Esophagus muscularis mucosa (tissue), 4 donors: ENCODE data around the gene DNAH12. TPM values are rescaled to one million over a fixed set of nuclear protein-coding genes. Genes with fewer than 3 reads are reported as not detected.
"Not testable (repeated sequence)": the region's sequence is repeated elsewhere in the genome, so short reads cannot be mapped to it uniquely, and the experiment has no call there.

Source experiments
- DNase-seq: peaks from one replicate; pipeline ENCODE4 v3.0.0-alpha.2; 2017; ENCODE audit errors: extremely low spot score
- H3K27ac ChIP-seq, 4 donors: fragments of 200-600 bp; sonication (generic); replicated peaks in 1 of 4; 1 replicate in 3 of 4; 2 replicates in 1 of 4; pipeline ENCODE4 v1.5.1; 2016 to 2019; ENCODE audit warnings: mild to moderate bottlenecking in 1 of 4
- H3K27me3 ChIP-seq, 4 donors: fragments of 200-600 bp; sonication (generic); one replicate each; pipeline versions ENCODE4 v1.5.1 to v1.6.0; 2016 to 2019
- H3K36me3 ChIP-seq, 4 donors: fragments of 200-600 bp; sonication (generic); one replicate each; pipeline ENCODE4 v1.5.1; 2016 to 2019
- H3K4me1 ChIP-seq, 4 donors: fragments of 200-600 bp; sonication (generic); one replicate each; pipeline ENCODE4 v1.5.1; 2016 to 2019
- H3K4me3 ChIP-seq, 4 donors: fragments of 200-600 bp; sonication (generic); 1 replicate in 2 of 4; 2 replicates in 2 of 4; pipeline ENCODE4 v1.5.1; 2016 to 2019; ENCODE audit warnings: mild to moderate bottlenecking in 4 of 4, moderate library complexity in 1 of 4
- H3K9me3 ChIP-seq, 4 donors: fragments of 200-600 bp; sonication (generic); 1 replicate in 3 of 4; 2 replicates in 1 of 4; pipeline ENCODE4 v1.5.1; 2016 to 2019
- CTCF ChIP-seq, 3 experiments: fragments of 200-600 bp in 2 of 3; fragments of 450-650 bp in 1 of 3; sonication (generic) in 2 of 3; IDR thresholded peaks; one replicate each; pipeline ENCODE4 v1.5.1; 2017 to 2019; ENCODE audit warnings: antibody characterized with exemption in 3 of 3, mild to moderate bottlenecking in 2 of 3, moderate library complexity in 1 of 3
- EP300 ChIP-seq: sonication (generic); formaldehyde crosslinking; IDR thresholded peaks from one replicate; pipeline ENCODE4 v1.6.1; 2017; ENCODE audit warnings: antibody characterized with exemption
- POLR2A ChIP-seq: fragments of 450-650 bp; IDR thresholded peaks from one replicate; pipeline ENCODE4 v1.6.1; 2017; ENCODE audit warnings: antibody characterized with exemption, moderate library complexity, mild to moderate bottlenecking, low read depth
- POLR2AphosphoS5 ChIP-seq, 2 donors: sonication (generic); formaldehyde crosslinking; IDR thresholded peaks; one replicate each; pipeline ENCODE4 v1.6.1; 2017; ENCODE audit warnings: antibody characterized with exemption in 2 of 2
- WGBS: methylation state at CpG from one replicate; pipeline ENCODE4 v1.1.5; 2018; 5-methylcytosine and 5-hydroxymethylcytosine counted together
- intact Hi-C: fragments of 100-400 bp; cut with DNase I; formaldehyde crosslinking; loops from one replicate; pipeline ENCODE4 v1.15.1; 2023
- total RNA-seq, 4 donors: library from RNA; depleted of rRNA; stranded (reverse); fragments of >200 nt; gene quantifications; one replicate each; pipeline versions ENCODE4 v1.1.0 to v1.2.1, GENCODE V29; 2016

Gene DNAH12
- total RNA-seq, 4 donors from 2014 or later, result under 0.01 to 0.39 TPM; not detected in 2

GRCh38 chr3:57383406-57383805 is 160.7 kb downstream of the DNAH12 start:
- intact Hi-C loops, result no loop called here
- no peaks in the 10 kb centered on the region for H3K36me3 ChIP-seq
- DNase-seq, result no peak
- 65% methylated on average over 2 of the region's 2 CpGs for WGBS
- no peak overlapping the region for H3K27ac ChIP-seq
- no peaks in the 10 kb centered on the region for H3K27me3 ChIP-seq
- H3K9me3 ChIP-seq, result no peaks in the 10 kb centered on the region
- no peak overlapping the region for H3K4me3 ChIP-seq
- TF ChIP-seq POLR2AphosphoS5 (IDR thresholded peaks at IDR 0.05), result no peak
- no peak for TF ChIP-seq EP300
- TF ChIP-seq CTCF (IDR thresholded peaks at IDR 0.05), result no peak
- TF ChIP-seq POLR2A, result no peak
- H3K4me1 ChIP-seq, result no peaks in the 10 kb centered on the region

- H3K27ac ChIP-seq, result no peak overlapping the region
- no peaks in the 10 kb centered on the region for H3K36me3 ChIP-seq
- no peak overlapping the region for H3K4me3 ChIP-seq
- no peaks in the 10 kb centered on the region for H3K4me1 ChIP-seq
- no peaks in the 10 kb centered on the region for H3K9me3 ChIP-seq
- intact Hi-C loops, result no loop called here
- DNase-seq, result no peak
- H3K27me3 ChIP-seq, result no peaks in the 10 kb centered on the region
- TF ChIP-seq POLR2AphosphoS5 (IDR thresholded peaks at IDR 0.05) (no peak), POLR2A (no peak), CTCF (IDR thresholded peaks at IDR 0.05) (no peak), EP300 (no peak)
- WGBS, result 57% methylated on average over 2 of the region's 2 CpGs
Observed at GRCh38 chr3:57382933-57383332, 161.2 kb downstream of the DNAH12 start.

- Histone ChIP-seq H3K4me1 (peaks cover 0 to 7% (median 0%) of the 10 kb centered on the region in 4 donors), H3K9me3 (peaks cover 0 to 5% (median 0%) of the 10 kb centered on the region in 4 donors), H3K4me3 (no peak overlapping the region), H3K27ac (no peak overlapping the region), H3K27me3 (no peaks in the 10 kb centered on the region), H3K36me3 (no peaks in the 10 kb centered on the region)
- 24% methylated on average over 1 of the region's 1 CpG for WGBS
- TF ChIP-seq CTCF (IDR thresholded peaks at IDR 0.05), result no peak
- no peak for TF ChIP-seq POLR2AphosphoS5 (IDR thresholded peaks at IDR 0.05)
- TF ChIP-seq POLR2A, result no peak
- no peak for TF ChIP-seq EP300
- intact Hi-C loops, result no loop called here
- DNase-seq, result no peak
Observed at GRCh38 chr3:57370341-57370740, 173.8 kb downstream of the DNAH12 start.

GRCh38 chr3:57365089-57365488 is 179.1 kb downstream of the DNAH12 start:
- H3K27me3 ChIP-seq, H3K9me3 ChIP-seq, H3K4me3 ChIP-seq, intact Hi-C loops, DNase-seq, H3K27ac ChIP-seq, H3K36me3 ChIP-seq, H3K4me1 ChIP-seq: not testable (repeated sequence)
- WGBS, result 88% methylated on average over 2 of the region's 2 CpGs

GRCh38 chr3:57356275-57356674 is 187.9 kb downstream of the DNAH12 start:
- DNase-seq, H3K36me3 ChIP-seq, H3K27me3 ChIP-seq, H3K27ac ChIP-seq, H3K9me3 ChIP-seq, H3K4me1 ChIP-seq, intact Hi-C loops, H3K4me3 ChIP-seq: not testable (repeated sequence)
- WGBS, result 100% methylated on average over 1 of the region's 1 CpG

GRCh38 chr3:57354768-57355167 is 189.4 kb downstream of the DNAH12 start:
- H3K4me3 ChIP-seq, result no peak overlapping the region
- intact Hi-C loops, result no loop called here
- DNase-seq, result no peak
- TF ChIP-seq EP300 (no peak), POLR2AphosphoS5 (IDR thresholded peaks at IDR 0.05) (no peak), CTCF (IDR thresholded peaks at IDR 0.05) (no peak), POLR2A (no peak)
- WGBS, result 63% methylated on average over 1 of the region's 1 CpG
- H3K9me3 ChIP-seq, result no peaks in the 10 kb centered on the region
- H3K27ac ChIP-seq, result no peak overlapping the region
- no peaks in the 10 kb centered on the region for H3K4me1 ChIP-seq
- H3K36me3 ChIP-seq, result no peaks in the 10 kb centered on the region
- no peaks in the 10 kb centered on the region for H3K27me3 ChIP-seq
